Trophoblast cell (in vitro differentiated cells and primary cell): ENCODE data around the gene ACACB.

Source experiments
- DNase-seq, 2 donors: peaks; one replicate each; pipeline ENCODE4 v3.0.0-alpha.2; 2016
- H2AFZ ChIP-seq: 2 replicates; pipeline ENCODE4 v1.6.1; 2013; ENCODE audit warnings: low read length, moderate library complexity, mild to moderate bottlenecking; ENCODE audit not compliant: insufficient read depth, poor library complexity
- H2AK5ac ChIP-seq: 2 replicates; pipeline ENCODE4 v1.6.1; 2013; ENCODE audit warnings: mild to moderate bottlenecking, low read length
- H2BK120ac ChIP-seq: 2 replicates; pipeline ENCODE4 v1.6.1; 2013; ENCODE audit warnings: low read length, mild to moderate bottlenecking, moderate library complexity; ENCODE audit not compliant: insufficient read depth, poor library complexity
- H2BK12ac ChIP-seq: 2 replicates; pipeline ENCODE4 v1.6.1; 2013; ENCODE audit warnings: mild to moderate bottlenecking, low read length, moderate library complexity
- H2BK5ac ChIP-seq: 2 replicates; pipeline ENCODE4 v1.6.1; 2013; ENCODE audit warnings: low read length, low read depth, moderate library complexity, mild to moderate bottlenecking; ENCODE audit not compliant: poor library complexity
- H3K14ac ChIP-seq: 2 replicates; pipeline ENCODE4 v1.6.1; 2013; ENCODE audit warnings: mild to moderate bottlenecking, low read length
- H3K18ac ChIP-seq: 2 replicates; pipeline ENCODE4 v1.6.1; 2013; ENCODE audit warnings: mild to moderate bottlenecking, low read length
- H3K23ac ChIP-seq: 2 replicates; pipeline ENCODE4 v1.6.1; 2013; ENCODE audit warnings: low read length
- H3K27ac ChIP-seq: 2 replicates; pipeline ENCODE4 v1.5.1; 2013; ENCODE audit warnings: low read depth, mild to moderate bottlenecking, inconsistent platforms, low read length, moderate library complexity
- H3K27me3 ChIP-seq: 2 replicates; pipeline ENCODE4 v1.6.1; 2013; ENCODE audit warnings: inconsistent platforms, mild to moderate bottlenecking, low read length, moderate library complexity; ENCODE audit not compliant: insufficient read depth
- H3K36me3 ChIP-seq, 2 experiments: 1 replicate in 1 of 2; 2 replicates in 1 of 2; pipeline ENCODE4 v1.6.1; 2013; ENCODE audit warnings: low read length in 2 of 2, mild to moderate bottlenecking in 2 of 2, moderate library complexity in 1 of 2; ENCODE audit not compliant: insufficient read depth in 2 of 2, control insufficient read depth in 1 of 2
- H3K4ac ChIP-seq: 2 replicates; pipeline ENCODE4 v1.6.1; 2013; ENCODE audit warnings: low read depth, mild to moderate bottlenecking, low read length, moderate library complexity
- H3K4me1 ChIP-seq, 2 experiments: 1 replicate in 1 of 2; 2 replicates in 1 of 2; pipeline ENCODE4 v1.6.1; 2013; ENCODE audit warnings: low read length in 2 of 2, mild to moderate bottlenecking in 2 of 2, moderate library complexity in 1 of 2; ENCODE audit not compliant: insufficient read depth in 2 of 2, control insufficient read depth in 1 of 2
- H3K4me2 ChIP-seq: 2 replicates; pipeline ENCODE4 v1.6.1; 2013; ENCODE audit warnings: inconsistent platforms, mild to moderate bottlenecking, low read length, moderate library complexity
- H3K4me3 ChIP-seq: 2 replicates; pipeline ENCODE4 v1.5.1; 2013; ENCODE audit warnings: mild to moderate bottlenecking, low read depth, low read length, inconsistent platforms
- H3K79me1 ChIP-seq: one replicate; pipeline ENCODE4 v1.6.1; 2013; ENCODE audit warnings: low read length
- H3K79me2 ChIP-seq: 2 replicates; pipeline ENCODE4 v1.6.1; 2013; ENCODE audit warnings: low read length, mild to moderate bottlenecking; ENCODE audit not compliant: control insufficient read depth, insufficient read depth, poor library complexity
- H3K9ac ChIP-seq: 2 replicates; pipeline ENCODE4 v1.6.1; 2013; ENCODE audit warnings: mild to moderate bottlenecking, low read length
- H3K9me3 ChIP-seq: 2 replicates; pipeline ENCODE4 v1.6.1; 2013; ENCODE audit warnings: low read depth, mild to moderate bottlenecking, control low read depth, inconsistent platforms, low read length; ENCODE audit not compliant: insufficient read depth
- H4K12ac ChIP-seq: 2 replicates; pipeline ENCODE4 v1.6.1; 2013; ENCODE audit warnings: low read depth, mild to moderate bottlenecking, low read length, moderate library complexity
- H4K8ac ChIP-seq: 2 replicates; pipeline ENCODE4 v1.6.1; 2013; ENCODE audit warnings: low read depth, mild to moderate bottlenecking, low read length, moderate library complexity
- H4K91ac ChIP-seq: one replicate; pipeline ENCODE4 v1.6.1; 2013; ENCODE audit warnings: low read depth, mild to moderate bottlenecking, low read length, moderate library complexity
- WGBS: extraction: QIAGEN DNeasy Blood & Tissue Kit; methylation state at CpG from one replicate; pipeline ENCODE4 v1.1.7; 2013; ENCODE audit warnings: missing lambda C conversion rate; ENCODE audit not compliant: insufficient read length, insufficient coverage; ENCODE audit errors: extremely low coverage; 5-methylcytosine and 5-hydroxymethylcytosine counted together

ACACB gene

GRCh38 chr12:109209082-109209481 is 92.7 kb downstream of the ACACB start:
- H3K23ac ChIP-seq, result no peak overlapping the region
- WGBS, result no CpG with 5 or more reads among the region's 14 CpGs
- no peak overlapping the region for H2AK5ac ChIP-seq
- no peak overlapping the region for H3K4ac ChIP-seq
- DNase-seq, result no peak
- no peak overlapping the region for H4K91ac ChIP-seq
- no peaks in the 10 kb centered on the region for H3K9me3 ChIP-seq
- H3K79me2 ChIP-seq, result no peaks in the 10 kb centered on the region
- no peak overlapping the region for H3K9ac ChIP-seq
- H3K36me3 ChIP-seq, result no peaks in the 10 kb centered on the region
- H4K12ac ChIP-seq, result no peak overlapping the region
- no peak overlapping the region for H2BK12ac ChIP-seq
- no peak overlapping the region for H3K27ac ChIP-seq
- H3K4me3 ChIP-seq, result no peak overlapping the region
- H3K4me2 ChIP-seq, result no peak overlapping the region
- H3K18ac ChIP-seq, result no peak overlapping the region
- no peak overlapping the region for H4K8ac ChIP-seq
- no peak overlapping the region for H2AFZ ChIP-seq
- no peak overlapping the region for H2BK5ac ChIP-seq
- no peaks in the 10 kb centered on the region for H3K4me1 ChIP-seq
- no peak overlapping the region for H2BK120ac ChIP-seq
- no peaks in the 10 kb centered on the region for H3K27me3 ChIP-seq
- H3K79me1 ChIP-seq, result no peaks in the 10 kb centered on the region
- H3K14ac ChIP-seq, result no peak overlapping the region

- H3K9me3 ChIP-seq, result no peaks in the 10 kb centered on the region
These were observed 96.2 kb downstream of the ACACB start for GRCh38 chr12:109212460-109213115.

GRCh38 chr12:109214131-109214530 is 97.7 kb downstream of the ACACB start:
- Histone ChIP-seq H3K36me3 (no peaks in the 10 kb centered on the region), H3K14ac (no peak overlapping the region), H2BK12ac (no peak overlapping the region), H4K91ac (no peak overlapping the region), H2AFZ (no peak overlapping the region), H2BK5ac (no peak overlapping the region), H3K9ac (no peak overlapping the region), H3K9me3 (no peaks in the 10 kb centered on the region), H2BK120ac (no peak overlapping the region), H4K8ac (no peak overlapping the region), H3K23ac (no peak overlapping the region), H3K4me2 (no peak overlapping the region), H3K27ac (no peak overlapping the region), H3K18ac (no peak overlapping the region), H3K27me3 (no peaks in the 10 kb centered on the region), H4K12ac (no peak overlapping the region), H3K79me1 (no peaks in the 10 kb centered on the region), H3K4me1 (no peaks in the 10 kb centered on the region), H3K4me3 (no peak overlapping the region), H2AK5ac (no peak overlapping the region), H3K79me2 (no peaks in the 10 kb centered on the region), H3K4ac (no peak overlapping the region)
- no CpG with 5 or more reads among the region's 3 CpGs for WGBS
- DNase-seq, result no peak

More at GRCh38 chr12:109212460-109213115, 96.2 kb downstream of the ACACB start:
- no CpG with 5 or more reads among the region's 16 CpGs for WGBS
- Histone ChIP-seq H3K4me3 (no peak overlapping the region), H3K23ac (no peak overlapping the region), H3K27ac (no peak overlapping the region), H2BK5ac (no peak overlapping the region), H3K18ac (no peak overlapping the region), H3K27me3 (no peaks in the 10 kb centered on the region), H3K9ac (no peak overlapping the region), H3K4ac (no peak overlapping the region), H3K79me1 (no peaks in the 10 kb centered on the region), H3K79me2 (no peaks in the 10 kb centered on the region), H4K91ac (no peak overlapping the region), H3K4me2 (no peak overlapping the region), H4K8ac (no peak overlapping the region), H4K12ac (no peak overlapping the region), H3K4me1 (no peaks in the 10 kb centered on the region), H3K36me3 (no peaks in the 10 kb centered on the region), H2BK120ac (no peak overlapping the region), H2BK12ac (no peak overlapping the region), H2AK5ac (no peak overlapping the region), H2AFZ (no peak overlapping the region), H3K14ac (no peak overlapping the region)
- DNase-seq, result no peak

- H3K4ac ChIP-seq, result no peak overlapping the region
- no peaks in the 10 kb centered on the region for H3K4me1 ChIP-seq
- H2AK5ac ChIP-seq, result no peak overlapping the region
- no peak overlapping the region for H3K14ac ChIP-seq
- no peak overlapping the region for H4K8ac ChIP-seq
- H4K12ac ChIP-seq, result no peak overlapping the region
- H2AFZ ChIP-seq, result no peak overlapping the region
- H3K36me3 ChIP-seq, result no peaks in the 10 kb centered on the region
- H3K79me2 ChIP-seq, result no peaks in the 10 kb centered on the region
- no peak overlapping the region for H3K9ac ChIP-seq
- no peaks in the 10 kb centered on the region for H3K27me3 ChIP-seq
- no peak overlapping the region for H3K4me3 ChIP-seq
- H2BK120ac ChIP-seq, result no peak overlapping the region
- no peaks in the 10 kb centered on the region for H3K9me3 ChIP-seq
- no CpG with 5 or more reads among the region's 6 CpGs for WGBS
- H4K91ac ChIP-seq, result no peak overlapping the region
- H2BK5ac ChIP-seq, result no peak overlapping the region
- H2BK12ac ChIP-seq, result no peak overlapping the region
- no peak overlapping the region for H3K23ac ChIP-seq
- no peaks in the 10 kb centered on the region for H3K79me1 ChIP-seq
- no peak overlapping the region for H3K27ac ChIP-seq
- H3K4me2 ChIP-seq, result no peak overlapping the region
- no peak overlapping the region for H3K18ac ChIP-seq
- no peak for DNase-seq
These were observed 102.6 kb downstream of the ACACB start for GRCh38 chr12:109218996-109219395.
